Bronchial epithelial cell (primary cell): ENCODE data around the gene TRPV3. TPM values are rescaled to one million over a fixed set of nuclear protein-coding genes. Genes with fewer than 3 reads are reported as not detected.
A peak's percentile ranks its signal among the peaks of the same experiment; 100 is the strongest.

ENCODE experiments used
- DNase-seq: peaks from one replicate; pipeline ENCODE4 v3.0.0-alpha.2; 2010; ENCODE audit warnings: low read depth
- FAIRE-seq: peaks from 2 replicates; lab custom pipeline; 2011; peaks lifted over from hg19 to GRCh38; lab: Jason Lieb, UNC
- H3K27me3 ChIP-seq: 2 replicates; pipeline ENCODE4 v1.5.1; 2011; ENCODE audit warnings: low read length; ENCODE audit not compliant: control insufficient read depth, insufficient read depth
- H3K36me3 ChIP-seq: 2 replicates; pipeline ENCODE4 v1.5.1; 2011; ENCODE audit warnings: low read length; ENCODE audit not compliant: control insufficient read depth, insufficient read depth
- H3K4me3 ChIP-seq: 2 replicates; pipeline ENCODE4 v1.5.1; 2011; ENCODE audit warnings: mild to moderate bottlenecking, low read depth, low read length, control low read depth
- total RNA-seq: library from RNA; depleted of rRNA; stranded (reverse); fragments of >200 nt; gene quantifications from 2 replicates; pipeline ENCODE4 v1.2.1, GENCODE V29; 2014
- TF ChIP-seq, protein P1 (sequence below): IDR thresholded peaks from 2 replicates; pipeline ENCODE4 v1.5.1; 2011; ENCODE audit warnings: mild to moderate bottlenecking, moderate library complexity, low read length, control low read depth, inconsistent platforms; ENCODE audit not compliant: insufficient read depth, severe bottlenecking

The TRPV3 gene
- total RNA-seq, 1 donor from 2014 or later = 0.79 TPM

DNA sequence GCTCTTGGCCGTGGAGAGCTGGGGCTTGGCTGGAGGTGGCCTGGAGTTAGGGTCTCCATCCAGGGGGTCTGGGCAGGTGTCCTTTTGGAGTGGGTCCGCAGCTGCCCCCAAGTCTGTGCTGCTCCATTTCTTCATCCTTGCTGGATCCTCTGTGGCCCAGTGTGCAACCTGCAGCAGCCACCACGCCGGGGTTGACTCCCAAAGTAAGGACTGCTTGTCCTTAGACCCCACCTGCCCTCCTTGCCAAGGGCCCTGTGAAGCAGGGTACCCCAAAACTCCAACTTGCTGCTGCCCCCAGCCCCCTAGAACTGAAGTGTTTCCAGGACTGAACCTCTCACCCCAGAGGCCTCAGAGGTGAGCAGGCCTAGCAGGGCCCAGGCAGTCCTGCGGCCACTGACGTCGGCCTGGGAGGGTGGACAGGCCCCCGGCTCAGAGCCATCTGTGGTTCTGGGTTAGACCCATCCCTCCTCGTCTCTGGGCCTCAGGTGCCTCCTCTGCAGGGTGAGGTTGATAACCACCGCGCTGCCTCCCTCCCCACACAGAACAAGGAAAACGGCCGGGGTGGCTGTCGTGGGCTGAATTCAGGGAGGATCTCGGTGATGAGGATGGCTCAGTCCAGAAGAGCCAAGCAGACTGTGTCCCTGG lies 34.7 kb upstream of the TRPV3 start:
- Histone ChIP-seq H3K27me3 (no peaks in the 10 kb centered on the region), H3K4me3 (no peak overlapping the region), H3K36me3 (peaks cover 7% of the 10 kb centered on the region)
- TF ChIP-seq, protein P1, sequence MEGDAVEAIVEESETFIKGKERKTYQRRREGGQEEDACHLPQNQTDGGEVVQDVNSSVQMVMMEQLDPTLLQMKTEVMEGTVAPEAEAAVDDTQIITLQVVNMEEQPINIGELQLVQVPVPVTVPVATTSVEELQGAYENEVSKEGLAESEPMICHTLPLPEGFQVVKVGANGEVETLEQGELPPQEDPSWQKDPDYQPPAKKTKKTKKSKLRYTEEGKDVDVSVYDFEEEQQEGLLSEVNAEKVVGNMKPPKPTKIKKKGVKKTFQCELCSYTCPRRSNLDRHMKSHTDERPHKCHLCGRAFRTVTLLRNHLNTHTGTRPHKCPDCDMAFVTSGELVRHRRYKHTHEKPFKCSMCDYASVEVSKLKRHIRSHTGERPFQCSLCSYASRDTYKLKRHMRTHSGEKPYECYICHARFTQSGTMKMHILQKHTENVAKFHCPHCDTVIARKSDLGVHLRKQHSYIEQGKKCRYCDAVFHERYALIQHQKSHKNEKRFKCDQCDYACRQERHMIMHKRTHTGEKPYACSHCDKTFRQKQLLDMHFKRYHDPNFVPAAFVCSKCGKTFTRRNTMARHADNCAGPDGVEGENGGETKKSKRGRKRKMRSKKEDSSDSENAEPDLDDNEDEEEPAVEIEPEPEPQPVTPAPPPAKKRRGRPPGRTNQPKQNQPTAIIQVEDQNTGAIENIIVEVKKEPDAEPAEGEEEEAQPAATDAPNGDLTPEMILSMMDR = no peak
- no peak for FAIRE-seq
- DNase-seq = no peak

DNA sequence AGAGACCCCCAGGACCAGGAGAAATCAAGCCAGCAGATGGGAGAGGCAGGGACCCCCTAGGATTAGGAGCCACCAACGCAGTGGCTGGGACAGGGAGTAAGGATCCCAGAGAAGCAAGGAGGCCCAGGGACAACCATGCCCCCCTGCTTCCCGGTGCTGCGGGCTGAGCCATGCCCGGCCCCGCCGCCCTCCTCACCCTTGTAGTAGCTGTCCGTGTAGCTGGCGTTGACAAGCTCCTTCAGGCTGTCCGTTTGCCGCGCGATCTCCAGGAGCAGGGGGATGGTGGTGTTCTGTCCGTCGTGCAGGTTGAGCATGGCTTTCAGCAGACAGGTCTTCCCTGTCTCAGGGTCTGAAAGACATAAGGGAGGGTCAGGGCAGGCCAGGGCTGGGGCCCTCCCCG lies 33.2 kb upstream of the TRPV3 start:
- no peaks in the 10 kb centered on the region for H3K27me3 ChIP-seq
- DNase-seq = no peak
- peaks cover 12% of the 10 kb centered on the region for H3K36me3 ChIP-seq
- TF ChIP-seq, protein P1 = no peak
- no peak overlapping the region for H3K4me3 ChIP-seq
- FAIRE-seq = peak; percentile 23

DNA sequence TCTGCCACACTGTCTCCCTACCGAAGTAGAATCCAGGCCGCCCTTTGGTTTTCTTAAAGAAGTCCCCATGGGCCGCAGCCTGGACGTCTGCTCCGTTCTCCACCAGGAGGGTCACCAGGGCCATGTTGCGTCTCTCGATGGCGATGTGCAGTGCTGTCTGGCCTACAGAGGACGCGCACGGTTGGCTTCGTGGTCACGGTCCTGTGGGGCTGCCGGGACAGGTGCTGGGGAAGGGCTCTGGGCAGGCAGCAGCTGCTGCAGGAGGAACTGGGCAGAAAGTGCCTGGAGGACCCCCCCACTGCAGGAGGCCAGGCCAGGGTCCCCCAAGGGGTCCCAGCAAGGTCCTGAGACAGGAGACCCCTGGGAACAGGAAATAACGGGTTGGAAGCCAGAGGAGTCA lies 32.6 kb upstream of the TRPV3 start:
- peaks cover 12% of the 10 kb centered on the region for H3K36me3 ChIP-seq
- no peak for DNase-seq
- no peak for FAIRE-seq

DNA sequence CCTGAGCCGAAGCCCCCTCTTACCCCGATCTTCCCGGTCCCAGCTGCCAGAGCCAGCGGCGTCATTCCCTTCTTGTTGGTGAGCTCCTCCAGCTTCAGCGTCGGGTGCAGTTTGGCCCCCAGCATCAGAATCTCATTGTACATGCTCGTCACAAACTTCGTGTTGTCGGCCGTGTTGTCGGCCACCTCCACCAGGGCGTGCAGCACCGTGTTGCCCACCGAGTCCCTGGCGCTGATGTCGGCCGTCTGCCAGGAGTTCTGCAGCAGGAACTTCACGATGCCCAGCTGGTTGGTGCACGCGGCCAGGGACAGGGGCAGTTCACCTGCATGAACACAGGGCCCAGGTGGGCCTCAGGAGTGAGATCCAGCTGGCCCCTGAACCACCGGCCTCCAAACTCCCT lies 32.2 kb upstream of the TRPV3 start:
- Histone ChIP-seq H3K4me3 (no peak overlapping the region), H3K36me3 (peaks cover 12% of the 10 kb centered on the region), H3K27me3 (no peaks in the 10 kb centered on the region)
- FAIRE-seq (no peak), DNase-seq (no peak)
- TF ChIP-seq, protein P1 = no peak

More for the DNA sequence above, 32.6 kb upstream of the TRPV3 start:
- no peak overlapping the region for H3K4me3 ChIP-seq
- TF ChIP-seq, protein P1 = no peak
- no peaks in the 10 kb centered on the region for H3K27me3 ChIP-seq

- Histone ChIP-seq H3K36me3 (peaks cover 12% of the 10 kb centered on the region), H3K4me3 (no peak overlapping the region), H3K27me3 (no peaks in the 10 kb centered on the region)
- DNase-seq (no peak), FAIRE-seq (no peak)
- TF ChIP-seq, protein P1 = no peak
Measured at GRCh38 chr17:3585826-3586225, 28.2 kb upstream of the TRPV3 start.

DNA sequence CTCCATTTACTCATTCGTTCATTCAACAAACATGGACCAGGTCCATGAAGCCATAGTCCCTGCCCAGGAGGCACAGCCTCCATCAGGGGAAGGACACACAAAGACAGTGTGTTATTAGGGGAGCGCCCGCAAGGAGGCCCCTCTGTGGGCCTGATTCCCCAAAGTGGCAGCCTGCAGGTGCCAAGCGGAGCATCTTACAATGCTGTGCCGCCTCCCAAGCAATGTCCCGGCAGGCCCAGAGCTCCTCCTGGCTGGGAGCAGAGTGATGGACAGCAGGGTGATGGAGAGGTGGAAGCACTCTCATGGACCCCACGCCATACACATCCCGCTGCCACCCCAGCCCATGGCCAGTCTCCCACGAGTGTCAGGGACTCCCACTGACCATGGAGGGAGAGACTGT lies 25.8 kb upstream of the TRPV3 start:
- no peaks in the 10 kb centered on the region for H3K27me3 ChIP-seq
- DNase-seq (no peak), FAIRE-seq (no peak)
- no peak overlapping the region for H3K4me3 ChIP-seq
- TF ChIP-seq, protein P1 = no peak
- peaks cover 11% of the 10 kb centered on the region for H3K36me3 ChIP-seq
